DMS153 (cell line): ENCODE measurements around the gene SNCG.
"Not testable (repeated sequence)": the region's sequence is repeated elsewhere in the genome, so short reads cannot be mapped to it uniquely, and the experiment has no call there.

Experiments used
- DNase-seq: peaks from one replicate; lab custom pipeline; 2025; lab: John Stamatoyannopoulos, UW

SNCG gene

DNA sequence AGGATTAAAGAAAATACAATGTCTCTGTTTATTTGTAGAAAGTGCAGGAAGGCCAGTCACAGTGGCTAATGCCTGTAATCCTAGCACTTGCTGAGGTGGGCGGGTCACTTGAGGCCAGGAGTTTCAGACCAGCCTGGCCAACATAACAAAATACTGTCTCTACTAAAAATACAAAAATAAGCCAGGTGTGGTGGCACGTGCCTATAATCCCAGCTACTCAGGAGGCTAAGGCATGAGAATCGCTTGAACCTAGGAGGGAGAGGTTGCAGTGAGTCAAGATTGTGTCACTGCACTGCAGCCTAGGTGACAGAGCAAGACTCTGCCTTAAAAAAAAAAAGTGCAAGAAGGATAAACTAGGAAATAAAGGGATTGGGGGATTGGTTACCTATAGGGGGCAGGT lies 20.1 kb downstream of the SNCG start:
- not testable (repeated sequence) for DNase-seq

DNA sequence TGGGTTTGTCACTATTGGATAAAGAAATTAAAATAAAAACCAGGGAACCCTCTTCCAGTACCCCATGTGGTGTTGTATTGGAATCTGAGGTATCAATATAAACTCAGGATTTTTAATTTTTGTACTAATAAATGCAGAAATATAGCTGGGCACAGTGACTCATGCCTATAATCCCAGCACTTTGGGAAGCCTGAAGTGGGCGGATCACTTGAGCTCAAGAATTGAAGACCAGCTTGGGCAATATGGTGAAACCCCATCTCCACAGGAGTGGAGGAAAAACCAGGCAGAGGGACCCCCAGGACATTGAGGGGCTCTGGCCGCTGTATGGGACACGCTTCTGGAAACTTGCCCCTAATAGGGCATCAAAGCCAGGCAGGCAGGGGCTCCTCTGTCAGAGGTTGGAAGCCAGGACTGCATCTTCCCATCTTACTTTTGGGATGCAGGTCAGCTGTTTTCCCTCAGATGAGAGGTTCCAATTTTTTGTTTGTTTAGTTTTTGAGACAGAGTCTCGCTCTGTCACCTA lies 21.0 kb downstream of the SNCG start:
- DNase-seq = no peak

DNA sequence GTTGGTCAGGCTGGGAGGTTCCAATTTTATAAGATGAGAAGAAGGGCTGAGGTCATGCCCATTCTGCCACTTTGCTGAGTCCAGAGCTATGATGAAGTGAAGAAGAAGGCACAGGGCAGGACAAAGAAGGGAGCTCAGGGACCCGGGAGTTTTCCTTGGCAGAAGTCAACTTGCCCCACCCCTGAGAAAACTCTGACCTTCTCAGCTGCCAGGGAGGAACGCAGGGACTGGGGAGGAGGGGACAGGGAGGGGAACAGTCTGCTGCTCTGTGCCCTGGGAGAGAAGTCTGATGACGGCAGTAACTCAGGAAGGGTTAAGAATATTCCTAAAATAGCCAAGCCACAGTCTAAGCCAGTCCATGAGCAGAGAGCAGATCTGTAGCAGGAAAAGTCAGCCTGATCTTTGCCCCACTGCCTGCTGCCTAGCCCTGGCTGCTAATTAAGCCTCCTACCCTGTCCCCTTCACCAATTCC lies 21.6 kb downstream of the SNCG start:
- no peak for DNase-seq

DNA sequence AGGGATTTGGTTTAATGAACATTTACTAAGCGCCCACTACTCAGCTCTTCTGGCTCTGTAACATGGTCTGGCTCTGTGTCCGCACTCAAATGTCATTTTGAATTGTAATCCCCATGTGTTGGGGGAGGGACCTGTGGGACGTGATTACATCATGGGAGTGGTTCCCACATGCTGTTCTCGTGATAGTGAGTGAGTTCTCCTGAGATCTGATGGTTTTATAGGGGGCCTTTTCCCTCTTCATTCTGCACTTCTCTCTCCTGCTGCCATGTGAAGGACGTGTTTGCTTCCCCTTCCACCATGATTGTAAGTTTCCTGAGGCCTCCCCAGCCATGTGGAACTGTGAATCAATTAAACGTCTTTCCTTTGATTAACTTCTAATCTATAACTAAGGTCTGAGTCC lies 22.6 kb downstream of the SNCG start:
- not testable (repeated sequence) for DNase-seq

DNA sequence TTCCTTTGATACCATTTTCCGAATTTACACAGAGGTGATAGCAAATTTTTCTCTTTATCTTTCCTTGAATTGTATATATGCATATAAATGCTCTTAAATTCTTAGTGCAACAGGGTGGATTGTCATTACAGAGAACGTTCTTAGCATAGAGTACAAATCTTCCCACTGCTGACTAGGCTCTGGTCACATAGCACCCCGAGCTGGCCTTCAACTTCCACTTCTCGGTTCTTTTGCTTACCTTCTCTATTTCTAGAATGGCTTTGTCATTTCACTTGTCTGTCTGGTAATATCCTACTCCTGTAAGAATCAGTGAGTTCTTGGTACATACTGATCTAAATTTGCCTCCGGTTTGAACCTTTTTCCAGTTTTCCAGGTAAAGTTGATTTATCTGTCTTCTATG lies 23.3 kb downstream of the SNCG start:
- no peak for DNase-seq

DNA sequence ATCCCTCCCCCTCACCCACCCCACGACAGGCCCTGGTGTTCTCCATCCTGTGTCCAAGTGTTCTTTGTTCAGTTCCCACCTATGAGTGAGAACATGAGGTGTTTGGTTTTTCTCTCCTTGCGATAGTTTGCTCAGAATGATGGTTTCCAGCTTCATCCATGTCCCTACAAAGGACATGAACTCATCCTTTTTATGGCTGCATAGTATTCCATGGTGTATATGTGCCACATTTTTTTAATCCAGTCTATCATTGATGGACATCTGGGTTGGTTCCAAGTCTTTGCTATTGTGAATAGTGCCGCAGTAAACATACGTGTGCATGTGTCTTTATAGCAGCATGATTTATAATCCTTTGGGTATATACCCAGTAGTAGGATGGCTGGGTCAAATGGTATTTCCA lies 26.1 kb downstream of the SNCG start:
- DNase-seq = not testable (repeated sequence)

DNA sequence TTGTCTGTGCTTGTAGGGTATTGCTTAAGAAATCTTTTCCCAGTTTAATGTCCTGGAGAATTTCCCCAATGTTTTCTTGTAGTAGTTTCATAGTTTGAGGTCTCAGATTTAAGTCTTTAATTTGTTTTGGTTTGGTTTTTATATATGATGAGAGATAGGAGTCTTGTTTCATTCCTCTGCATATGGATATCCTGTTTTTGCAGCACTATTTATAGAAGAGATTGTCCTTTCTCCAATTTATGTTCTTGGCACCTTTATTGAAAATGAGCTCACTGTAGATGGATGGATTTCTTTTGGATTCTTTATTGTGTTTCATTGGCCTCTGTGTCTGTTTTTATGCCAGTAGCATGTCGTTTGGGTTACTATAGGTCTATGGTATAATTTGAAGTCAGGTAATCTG lies 30.1 kb downstream of the SNCG start:
- no peak for DNase-seq

DNA sequence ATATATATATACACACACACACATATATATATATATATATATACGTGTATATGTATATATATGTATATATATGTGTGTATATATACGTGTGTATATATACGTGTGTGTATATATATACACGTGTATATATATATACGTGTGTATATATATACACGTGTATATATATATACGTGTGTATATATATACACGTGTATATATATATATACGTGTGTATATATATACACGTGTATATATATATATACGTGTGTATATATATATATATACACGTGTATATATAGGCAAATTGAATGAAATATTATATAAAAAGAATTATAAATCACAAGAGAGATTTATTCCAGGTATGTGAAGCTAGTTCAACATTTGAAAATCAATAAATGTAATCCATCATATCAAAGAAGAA lies 33.0 kb downstream of the SNCG start:
- not testable (repeated sequence) for DNase-seq

DNA sequence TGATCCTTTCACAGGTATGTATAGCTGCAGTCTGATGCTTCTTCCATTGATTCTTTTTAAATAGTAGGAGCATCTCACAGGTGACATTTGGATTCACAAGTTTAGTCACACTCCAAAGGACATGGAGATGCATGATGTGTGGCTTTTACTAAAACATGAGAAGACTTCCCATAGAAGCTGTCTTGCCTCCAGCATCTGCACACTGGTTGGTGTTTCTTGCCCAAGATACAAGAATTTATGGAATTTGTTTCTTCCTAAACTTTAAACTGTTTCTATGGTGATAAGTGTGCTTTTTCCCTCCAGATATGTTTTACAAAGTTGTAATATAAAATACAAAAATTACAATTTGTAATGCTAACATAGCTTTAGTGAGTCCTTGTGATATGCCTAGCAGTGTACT lies 34.1 kb downstream of the SNCG start:
- DNase-seq = no peak

DNA sequence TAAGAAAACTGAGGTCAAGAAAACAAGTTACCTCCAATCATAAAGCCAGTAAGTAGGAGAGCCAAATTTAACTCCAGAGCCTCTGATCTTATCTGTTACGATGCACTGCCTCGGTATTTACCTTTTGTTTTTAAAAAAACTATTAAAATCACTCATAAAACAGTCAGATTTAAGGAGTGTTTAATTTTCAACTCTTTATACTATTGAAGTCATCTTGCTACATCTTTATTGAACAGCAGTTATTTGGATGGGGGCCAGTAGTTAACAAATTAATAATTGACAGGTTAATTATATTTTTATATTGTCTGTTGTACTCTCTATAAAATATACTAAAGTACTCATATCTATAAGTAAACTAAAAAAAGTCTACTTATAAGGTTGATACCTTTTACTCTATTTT lies 34.5 kb downstream of the SNCG start:
- DNase-seq = no peak

DNA sequence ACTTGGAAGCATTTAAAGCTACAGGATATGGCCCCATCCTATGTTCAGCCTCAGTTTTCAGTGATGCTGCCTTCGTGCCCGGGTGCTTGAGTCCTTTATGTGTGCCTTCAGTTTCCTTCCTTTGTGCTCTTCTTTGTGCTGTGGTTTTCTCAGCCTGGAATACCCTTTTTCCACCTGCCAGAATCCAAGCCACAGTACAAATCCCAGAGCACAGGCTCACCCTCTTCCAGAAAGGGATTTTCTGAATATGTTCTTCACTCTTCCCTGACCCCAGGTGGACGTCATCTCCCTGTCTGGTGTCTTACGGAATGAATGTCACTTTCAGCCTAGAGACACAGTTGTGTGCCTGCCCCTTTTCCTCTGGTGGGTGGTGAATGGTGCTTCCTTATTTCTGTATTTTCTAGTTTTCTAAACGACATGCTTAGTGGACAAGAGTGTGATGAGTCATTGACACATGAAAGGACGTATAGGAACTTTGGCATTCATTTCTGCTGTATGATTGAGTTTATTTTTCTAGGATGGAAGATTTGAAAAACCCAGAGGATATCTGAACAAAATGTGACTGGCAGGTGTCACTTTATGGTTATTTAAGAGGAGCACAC lies 41.5 kb downstream of the SNCG start:
- not testable (repeated sequence) for DNase-seq

DNA sequence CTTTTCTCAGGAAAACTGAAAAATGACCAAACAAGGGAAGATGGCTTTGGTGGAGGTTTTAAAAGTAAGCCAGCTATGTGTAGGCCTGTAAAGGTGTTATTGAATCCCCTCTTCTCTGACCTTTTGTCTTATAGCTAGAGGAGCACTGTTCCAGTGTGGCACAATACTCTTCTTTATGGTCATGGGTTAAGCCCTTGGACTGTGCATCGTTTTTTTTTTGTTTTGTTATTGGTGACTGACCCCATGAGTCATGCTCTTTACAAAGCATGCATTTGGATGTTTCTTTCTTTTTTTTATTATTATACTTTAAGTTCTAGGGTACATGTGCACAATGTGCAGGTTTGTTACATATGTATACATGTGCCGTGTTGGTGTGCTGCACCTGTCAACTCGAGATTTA lies 42.1 kb downstream of the SNCG start:
- no peak for DNase-seq

DNA sequence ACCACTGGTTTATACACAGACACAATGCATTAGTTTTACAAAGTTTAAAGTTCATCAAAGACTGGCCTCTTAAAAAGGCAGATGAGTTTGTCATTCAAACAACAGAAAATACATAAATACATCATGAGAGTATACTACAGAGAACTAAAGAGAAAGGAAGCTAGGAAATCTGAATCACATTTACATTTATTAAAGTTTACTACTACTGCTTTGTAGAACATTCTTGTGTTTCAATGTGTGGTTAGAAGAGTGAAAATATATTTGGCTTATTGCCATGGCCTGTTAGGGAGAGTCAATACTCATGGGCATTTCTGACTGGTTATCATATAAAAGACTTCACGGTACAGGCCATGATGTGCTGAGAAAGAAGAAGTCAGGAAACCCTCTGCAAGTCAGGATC lies 48.7 kb downstream of the SNCG start:
- DNase-seq = not testable (repeated sequence)

DNA sequence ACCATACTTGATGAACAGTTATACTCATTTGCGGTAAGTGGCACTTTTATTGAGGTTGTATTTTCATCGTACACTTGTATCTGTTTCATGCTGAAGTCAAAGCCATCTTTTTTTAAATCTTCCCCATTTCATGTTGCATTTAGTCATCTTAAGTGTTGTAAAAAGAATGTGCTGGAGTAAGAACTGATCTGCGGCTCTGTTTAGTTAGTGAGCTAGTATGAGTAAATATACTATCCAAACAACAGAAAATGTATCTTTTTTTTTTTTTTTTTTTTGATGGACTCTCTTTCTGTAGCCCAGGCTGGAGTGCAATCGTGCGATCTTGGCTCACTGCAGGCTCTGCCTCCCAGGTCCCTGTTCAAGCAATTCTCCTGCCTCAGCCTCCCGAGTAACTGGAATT lies 49.3 kb downstream of the SNCG start:
- DNase-seq = not testable (repeated sequence)

DNA sequence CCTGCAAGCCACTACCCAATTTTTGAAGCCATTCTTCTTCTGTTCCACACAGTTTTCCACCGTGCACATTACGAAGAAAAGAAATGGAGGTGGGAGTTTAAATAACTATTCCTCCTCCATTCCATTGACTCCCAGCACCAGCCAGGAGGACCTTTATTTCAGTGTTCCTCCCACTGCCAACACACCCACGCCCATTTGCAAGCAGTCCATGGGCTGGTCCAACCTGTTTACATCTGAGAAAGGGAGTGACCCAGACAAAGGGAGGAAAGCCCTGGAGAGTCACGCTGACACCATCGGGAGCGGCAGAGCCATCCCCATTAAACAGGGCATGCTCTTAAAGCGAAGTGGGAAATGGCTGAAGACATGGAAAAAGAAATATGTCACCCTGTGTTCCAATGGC lies 49.9 kb downstream of the SNCG start:
- DNase-seq = not testable (repeated sequence)

DNA sequence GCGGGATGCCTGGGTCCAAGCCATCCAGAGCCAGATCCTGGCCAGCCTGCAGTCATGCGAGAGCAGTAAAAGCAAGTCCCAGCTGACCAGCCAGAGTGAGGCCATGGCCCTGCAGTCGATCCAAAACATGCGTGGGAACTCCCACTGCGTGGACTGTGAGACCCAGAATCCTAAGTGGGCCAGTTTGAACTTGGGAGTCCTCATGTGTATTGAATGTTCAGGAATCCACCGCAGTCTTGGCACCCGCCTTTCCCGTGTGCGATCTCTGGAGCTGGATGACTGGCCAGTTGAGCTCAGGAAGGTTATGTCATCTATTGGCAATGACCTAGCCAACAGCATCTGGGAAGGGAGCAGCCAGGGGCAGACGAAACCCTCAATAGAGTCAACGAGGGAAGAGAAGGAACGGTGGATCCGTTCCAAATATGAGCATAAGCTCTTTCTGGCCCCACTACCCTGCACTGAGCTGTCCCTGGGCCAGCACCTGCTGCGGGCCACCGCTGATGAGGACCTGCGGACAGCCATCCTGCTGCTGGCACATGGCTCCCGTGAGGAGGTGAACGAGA lies 50.8 kb downstream of the SNCG start:
- not testable (repeated sequence) for DNase-seq
